CD4-positive, alpha-beta T cell (primary cell): Measurements from ENCODE around the gene TEX51. TPM values are rescaled to one million over a fixed set of nuclear protein-coding genes. Genes with fewer than 3 reads are reported as not detected.

Source experiments
- ATAC-seq: fragments of 200-7000 bp; cut with Tn5 transposase; one replicate; pipeline ENCODE4 v1.10.0; 2022; ENCODE audit warnings: mild to moderate bottlenecking; ENCODE audit not compliant: poor library complexity
- CTCF ChIA-PET: fragments of 350-600 bp; sonication (Branson Sonifier 250); formaldehyde crosslinking; loops from one replicate; lab custom pipeline; 2021; ENCODE audit warnings: antibody characterized with exemption, inconsistent platforms; lab: Charles Lee
- POLR2A ChIA-PET: fragments of 350-600 bp; sonication (Branson Sonifier 250); formaldehyde crosslinking; loops from one replicate; lab custom pipeline; 2021; ENCODE audit warnings: antibody characterized with exemption, inconsistent platforms; lab: Charles Lee
- DNase-seq, 14 experiments: peaks; one replicate each; pipeline ENCODE4 v3.0.0-alpha.2; 2013 to 2020; ENCODE audit warnings: mixed read lengths in 2 of 14
- H3K27ac ChIP-seq, 2 donors: one replicate each; pipeline versions ENCODE4 v1.5.1 to v1.7.0; 2013; ENCODE audit warnings: low read length in 2 of 2, low read depth in 1 of 2, mild to moderate bottlenecking in 1 of 2
- H3K27me3 ChIP-seq, 2 experiments: 1 replicate in 1 of 2; 2 replicates in 1 of 2; pipeline versions ENCODE4 v1.6.1 to v1.7.0; 2013; ENCODE audit warnings: low read length in 2 of 2, control low read depth in 1 of 2, mild to moderate bottlenecking in 1 of 2, moderate library complexity in 1 of 2; ENCODE audit not compliant: insufficient read depth in 2 of 2, control insufficient read depth in 1 of 2
- H3K36me3 ChIP-seq: one replicate; pipeline ENCODE4 v1.6.1; 2013; ENCODE audit warnings: low read length, control low read depth; ENCODE audit not compliant: insufficient read depth
- H3K4me1 ChIP-seq: one replicate; pipeline ENCODE4 v1.6.1; 2013; ENCODE audit warnings: low read length, control low read depth; ENCODE audit not compliant: insufficient read depth
- H3K4me3 ChIP-seq: one replicate; pipeline ENCODE4 v1.5.1; 2013; ENCODE audit warnings: mild to moderate bottlenecking, low read length, moderate library complexity
- H3K9me3 ChIP-seq, 2 experiments: 1 replicate in 1 of 2; 2 replicates in 1 of 2; pipeline versions ENCODE4 v1.6.1 to v1.7.0; 2013; ENCODE audit warnings: low read length in 2 of 2, mild to moderate bottlenecking in 2 of 2, control low read depth in 1 of 2, moderate library complexity in 1 of 2; ENCODE audit not compliant: control insufficient read depth in 1 of 2, insufficient read depth in 1 of 2
- H3K27ac Mint-ChIP-seq: one replicate; pipeline ENCODE4 v1.8.0; 2020; ENCODE audit warnings: mixed read lengths
- H3K27me3 Mint-ChIP-seq: one replicate; pipeline ENCODE4 v1.8.0; 2021; ENCODE audit warnings: mixed read lengths
- H3K36me3 Mint-ChIP-seq: one replicate; pipeline ENCODE4 v1.8.0; 2021; ENCODE audit warnings: low read depth, mixed read lengths
- H3K4me1 Mint-ChIP-seq: one replicate; pipeline ENCODE4 v1.8.0; 2021; ENCODE audit warnings: low read depth, mixed read lengths
- H3K4me3 Mint-ChIP-seq: one replicate; pipeline ENCODE4 v1.8.0; 2020; ENCODE audit warnings: mild to moderate bottlenecking, mixed read lengths
- H3K9me3 Mint-ChIP-seq: one replicate; pipeline ENCODE4 v1.8.0; 2020; ENCODE audit warnings: mixed read lengths
- intact Hi-C, 2 experiments: fragments of 100-400 bp; cut with DNase I in 1 of 2; cut with micrococcal nuclease in 1 of 2; formaldehyde crosslinking; loops; one replicate each; pipeline versions ENCODE4 v1.15.1 to v1.9.0; 2023 to 2025; cut with DNase I, micrococcal nuclease
- total RNA-seq, 174 experiments: library from RNA in 2 of 174; stranded (reverse) in 2 of 174; gene quantifications; one replicate each; pipeline ENCODE4 v1.2.3 and lab custom pipeline; 2021 to 2026
- TF ChIP-seq, protein P1 (sequence below): fragments of 200-600 bp; IDR thresholded peaks from one replicate; pipeline ENCODE4 v1.8.0; 2022; ENCODE audit warnings: antibody characterized with exemption, mild to moderate bottlenecking

The TEX51 gene
- total RNA-seq, 2 experiments from 2014 or later, result not detected

DNA sequence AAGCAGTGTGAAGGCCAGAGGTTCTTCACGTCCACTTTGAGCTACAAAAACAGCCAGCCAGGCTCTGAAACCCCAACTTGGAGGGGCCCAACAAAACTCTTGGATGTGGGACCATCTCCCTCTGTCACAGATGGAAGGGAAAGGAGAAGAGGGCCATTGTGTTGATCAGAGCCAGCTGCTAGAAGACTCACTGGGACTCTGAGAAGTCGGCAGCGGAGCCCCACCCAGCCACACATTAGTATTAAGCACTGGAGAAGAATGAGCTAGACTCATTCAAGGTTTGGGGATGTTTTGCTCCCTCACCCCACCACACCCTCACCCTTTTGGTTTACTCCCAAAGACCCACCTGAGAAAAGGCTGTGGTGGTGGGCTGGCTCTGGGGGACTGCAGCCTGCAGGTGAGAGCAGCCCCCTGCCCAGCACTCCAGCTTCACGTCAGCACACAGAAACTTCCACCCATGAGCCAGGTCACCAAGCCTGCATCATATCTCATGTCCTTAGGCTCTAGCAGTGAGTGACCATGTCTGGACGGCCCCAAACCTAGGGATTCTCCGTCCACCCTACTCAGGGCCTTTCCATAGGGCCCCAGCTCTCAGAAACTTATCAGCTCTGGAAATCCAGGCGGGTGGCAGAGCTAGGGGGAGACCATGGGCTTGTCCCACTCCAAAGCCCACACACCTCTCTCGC is 12.6 kb downstream of the TEX51 start:
- no peaks in the 10 kb centered on the region for H3K9me3 ChIP-seq
- no peaks in the 10 kb centered on the region for H3K36me3 Mint-ChIP-seq

DNA sequence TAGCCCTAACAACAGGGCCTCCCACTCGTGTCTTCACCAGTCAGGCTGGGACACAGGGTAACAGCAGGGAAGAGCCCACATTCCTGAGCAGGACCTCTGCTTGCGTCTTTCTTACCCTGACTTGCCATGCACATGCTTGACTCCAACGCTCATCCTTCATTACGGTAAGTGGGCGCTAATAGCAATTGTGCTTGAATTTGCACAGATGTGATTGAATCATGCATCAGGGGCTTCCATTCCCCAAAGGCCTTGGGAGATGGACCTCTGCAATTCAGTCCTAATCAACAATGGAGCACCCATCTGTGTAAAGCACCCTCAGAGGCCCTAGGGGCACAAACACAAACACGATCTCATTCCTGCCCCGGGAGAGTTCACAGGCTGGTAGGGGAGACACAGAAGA is 13.5 kb downstream of the TEX51 start:
- POLR2A ChIA-PET, result no interaction called here
- ATAC-seq, result no peak
- Histone ChIP-seq H3K9me3 (no peaks in the 10 kb centered on the region), H3K27me3 (no peaks in the 10 kb centered on the region), H3K36me3 (no peaks in the 10 kb centered on the region), H3K27ac (no peak overlapping the region), H3K4me1 (no peaks in the 10 kb centered on the region), H3K4me3 (no peak overlapping the region)
- TF ChIP-seq, protein P1, sequence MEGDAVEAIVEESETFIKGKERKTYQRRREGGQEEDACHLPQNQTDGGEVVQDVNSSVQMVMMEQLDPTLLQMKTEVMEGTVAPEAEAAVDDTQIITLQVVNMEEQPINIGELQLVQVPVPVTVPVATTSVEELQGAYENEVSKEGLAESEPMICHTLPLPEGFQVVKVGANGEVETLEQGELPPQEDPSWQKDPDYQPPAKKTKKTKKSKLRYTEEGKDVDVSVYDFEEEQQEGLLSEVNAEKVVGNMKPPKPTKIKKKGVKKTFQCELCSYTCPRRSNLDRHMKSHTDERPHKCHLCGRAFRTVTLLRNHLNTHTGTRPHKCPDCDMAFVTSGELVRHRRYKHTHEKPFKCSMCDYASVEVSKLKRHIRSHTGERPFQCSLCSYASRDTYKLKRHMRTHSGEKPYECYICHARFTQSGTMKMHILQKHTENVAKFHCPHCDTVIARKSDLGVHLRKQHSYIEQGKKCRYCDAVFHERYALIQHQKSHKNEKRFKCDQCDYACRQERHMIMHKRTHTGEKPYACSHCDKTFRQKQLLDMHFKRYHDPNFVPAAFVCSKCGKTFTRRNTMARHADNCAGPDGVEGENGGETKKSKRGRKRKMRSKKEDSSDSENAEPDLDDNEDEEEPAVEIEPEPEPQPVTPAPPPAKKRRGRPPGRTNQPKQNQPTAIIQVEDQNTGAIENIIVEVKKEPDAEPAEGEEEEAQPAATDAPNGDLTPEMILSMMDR, result no peak
- Mint-ChIP-seq H3K36me3 (no peaks in the 10 kb centered on the region), H3K4me1 (no peaks in the 10 kb centered on the region), H3K9me3 (no peaks in the 10 kb centered on the region), H3K27ac (no peak overlapping the region), H3K27me3 (peaks cover 13% of the 10 kb centered on the region), H3K4me3 (no peak overlapping the region)
- no peak for DNase-seq
- intact Hi-C loops, result no loop called here
- CTCF ChIA-PET, result no interaction called here

More for the DNA sequence above, 12.6 kb downstream of the TEX51 start:
- Histone ChIP-seq H3K36me3 (no peaks in the 10 kb centered on the region), H3K27ac (no peak overlapping the region), H3K27me3 (no peaks in the 10 kb centered on the region), H3K4me1 (no peaks in the 10 kb centered on the region), H3K4me3 (no peak overlapping the region)
- no peaks in the 10 kb centered on the region for H3K9me3 Mint-ChIP-seq
- no peaks in the 10 kb centered on the region for H3K4me1 Mint-ChIP-seq
- peaks cover 15% of the 10 kb centered on the region for H3K27me3 Mint-ChIP-seq
- H3K27ac Mint-ChIP-seq, result no peak overlapping the region
- TF ChIP-seq, protein P1, result no peak
- ChIA-PET CTCF (no interaction called here), POLR2A (no interaction called here)
- no peak overlapping the region for H3K4me3 Mint-ChIP-seq
- ATAC-seq, result no peak
- intact Hi-C loops, result no loop called here
- no peak for DNase-seq

DNA sequence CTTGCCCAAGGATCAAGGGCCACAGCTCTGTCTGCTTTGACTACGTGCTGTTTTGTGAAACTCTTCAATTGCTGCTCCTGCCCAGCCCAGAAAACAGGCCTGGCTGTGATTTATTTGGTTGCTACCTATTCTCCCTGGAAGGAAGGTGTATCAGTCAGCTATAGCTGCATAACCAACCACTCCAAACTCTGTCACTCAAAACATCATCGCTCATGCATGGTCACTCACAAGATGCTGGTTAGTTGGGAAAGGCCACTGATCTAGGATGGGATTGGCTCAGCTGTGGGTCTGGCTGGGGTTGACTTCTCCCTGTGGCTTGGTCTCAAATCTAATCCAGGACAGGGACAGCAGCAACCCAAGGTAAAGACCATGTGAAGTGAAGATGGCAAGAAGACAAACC is 14.6 kb downstream of the TEX51 start:
- CTCF ChIA-PET, result no interaction called here
- no peaks in the 10 kb centered on the region for H3K9me3 Mint-ChIP-seq
- H3K9me3 ChIP-seq, result no peaks in the 10 kb centered on the region

More for the DNA sequence above, 14.6 kb downstream of the TEX51 start:
- DNase-seq, result no peak
- H3K27me3 Mint-ChIP-seq, result peaks cover 16% of the 10 kb centered on the region
- H3K4me1 ChIP-seq, result no peaks in the 10 kb centered on the region
- intact Hi-C loops, result no loop called here
- H3K4me3 ChIP-seq, result no peak overlapping the region
- no peaks in the 10 kb centered on the region for H3K36me3 Mint-ChIP-seq
- no peak overlapping the region for H3K27ac ChIP-seq
- H3K27me3 ChIP-seq, result no peaks in the 10 kb centered on the region
- TF ChIP-seq, protein P1, result no peak
- no peak overlapping the region for H3K4me3 Mint-ChIP-seq
- H3K27ac Mint-ChIP-seq, result no peak overlapping the region
- no peak for ATAC-seq
- no peaks in the 10 kb centered on the region for H3K4me1 Mint-ChIP-seq
- H3K36me3 ChIP-seq, result no peaks in the 10 kb centered on the region
- POLR2A ChIA-PET, result no interaction called here
